HK-2 (cell line): ENCODE results near the gene BEAN1.
"Not testable (repeated sequence)": the region's sequence is repeated elsewhere in the genome, so short reads cannot be mapped to it uniquely, and the experiment has no call there.

ENCODE experiments used
- DNase-seq: peaks from one replicate; pipeline ENCODE4 v3.0.0-alpha.2; 2018; ENCODE audit not compliant: unreplicated experiment

Gene BEAN1

GRCh38 chr16:66508914-66509496 is 81.9 kb downstream of the BEAN1 start:
- no peak for DNase-seq

GRCh38 chr16:66509576-66509975 is 82.5 kb downstream of the BEAN1 start:
- no peak for DNase-seq

- DNase-seq, result no peak
These were observed 83.2 kb downstream of the BEAN1 start for GRCh38 chr16:66510298-66510697.

- peak; percentile 39 for DNase-seq
These were observed 83.9 kb downstream of the BEAN1 start for GRCh38 chr16:66510711-66511601.

- DNase-seq, result peak; percentile 85
These were observed 84.6 kb downstream of the BEAN1 start for GRCh38 chr16:66511602-66512271.

GRCh38 chr16:66512272-66513110 is 85.4 kb downstream of the BEAN1 start:
- DNase-seq, result no peak

GRCh38 chr16:66513111-66513723 is 86.1 kb downstream of the BEAN1 start:
- peak; percentile 71 for DNase-seq

GRCh38 chr16:66514391-66514790 is 87.3 kb downstream of the BEAN1 start:
- not testable (repeated sequence) for DNase-seq

GRCh38 chr16:66514980-66515595 is 88.0 kb downstream of the BEAN1 start:
- DNase-seq, result not testable (repeated sequence)

- DNase-seq, result peak; percentile 37
These were observed 88.8 kb downstream of the BEAN1 start for GRCh38 chr16:66515596-66516508.

GRCh38 chr16:66516509-66516807 is 89.4 kb downstream of the BEAN1 start:
- DNase-seq, result no peak

GRCh38 chr16:66516808-66517585 is 89.9 kb downstream of the BEAN1 start:
- DNase-seq, result peak; percentile 96

GRCh38 chr16:66517586-66518263 is 90.6 kb downstream of the BEAN1 start:
- DNase-seq, result no peak

- no peak for DNase-seq
These were observed 92.6 kb downstream of the BEAN1 start for GRCh38 chr16:66519482-66520373.

- DNase-seq, result no peak
These were observed 93.5 kb downstream of the BEAN1 start for GRCh38 chr16:66520406-66521170.

- no peak for DNase-seq
These were observed 94.2 kb downstream of the BEAN1 start for GRCh38 chr16:66521252-66521713.
